ENCODE measurements around the gene FAM124B. TPM values are rescaled to one million over a fixed set of nuclear protein-coding genes. Genes with fewer than 3 reads are reported as not detected.

FAM124B gene
- total RNA-seq, 1 donor = under 0.01 TPM

- no peak for DNase-seq (ENCODE audit: low read depth)
- H3K4me3 ChIP-seq (ENCODE audit: low read depth, low read length) = no peak overlapping the region
- TF ChIP-seq CTCF (IDR thresholded peaks at IDR 0.05; ENCODE audit: insufficient read depth, low read depth, low read length) = no peak
Measured at GRCh38 chr2:224416656-224417360, 14.9 kb upstream of the FAM124B start.

GRCh38 chr2:224413381-224413780, 11.5 kb upstream of the FAM124B start:
- no peak for DNase-seq (ENCODE audit: low read depth)

GRCh38 chr2:224412141-224413015, 10.5 kb upstream of the FAM124B start:
- DNase-seq (ENCODE audit: low read depth) = peak; percentile 86
- H3K4me3 ChIP-seq (ENCODE audit: low read depth, low read length) = peak overlapping the region; percentile 34
- TF ChIP-seq CTCF (IDR thresholded peaks at IDR 0.05; ENCODE audit: insufficient read depth, low read depth, low read length) = no peak

More at GRCh38 chr2:224413381-224413780, 11.5 kb upstream of the FAM124B start:
- H3K4me3 ChIP-seq (ENCODE audit: low read depth, low read length) = no peak overlapping the region
- TF ChIP-seq CTCF (IDR thresholded peaks at IDR 0.05; ENCODE audit: insufficient read depth, low read depth, low read length) = no peak

GRCh38 chr2:224410946-224411561, 9.1 kb upstream of the FAM124B start:
- TF ChIP-seq CTCF (IDR thresholded peaks at IDR 0.05; ENCODE audit: insufficient read depth, low read depth, low read length) = no peak
- no peak overlapping the region for H3K4me3 ChIP-seq (ENCODE audit: low read depth, low read length)
- DNase-seq (ENCODE audit: low read depth) = no peak

GRCh38 chr2:224408676-224409075, 6.8 kb upstream of the FAM124B start:
- DNase-seq (ENCODE audit: low read depth) = no peak
- H3K4me3 ChIP-seq (ENCODE audit: low read depth, low read length) = no peak overlapping the region
- no peak for TF ChIP-seq CTCF (IDR thresholded peaks at IDR 0.05; ENCODE audit: insufficient read depth, low read depth, low read length)

- TF ChIP-seq CTCF (IDR thresholded peaks at IDR 0.05; ENCODE audit: insufficient read depth, low read depth, low read length) = no peak
- no peak overlapping the region for H3K4me3 ChIP-seq (ENCODE audit: low read depth, low read length)
- DNase-seq (ENCODE audit: low read depth) = no peak
Measured at GRCh38 chr2:224407241-224407701, 5.4 kb upstream of the FAM124B start.

Data from fibroblast of villous mesenchyme (primary cell).